Smooth muscle cell (in vitro differentiated cells): ENCODE data around the gene MCTP1. TPM values are rescaled to one million over a fixed set of nuclear protein-coding genes. Genes with fewer than 3 reads are reported as not detected.
"Not testable (repeated sequence)": the region's sequence is repeated elsewhere in the genome, so short reads cannot be mapped to it uniquely, and the experiment has no call there.

Experiments used
- DNase-seq: peaks from one replicate; lab custom pipeline; 2025; ENCODE audit not compliant: unreplicated experiment; lab: John Stamatoyannopoulos, UW
- H2AFZ ChIP-seq: fragments of 200-600 bp; sonication (generic); 2 replicates; pipeline ENCODE4 v1.6.0; 2016; ENCODE audit warnings: antibody characterized with exemption, low read depth, mild to moderate bottlenecking
- H3F3A ChIP-seq: fragments of 200-600 bp; sonication (generic); 2 replicates; pipeline ENCODE4 v1.6.0; 2017; ENCODE audit warnings: antibody characterized with exemption, low read depth
- H3K27ac ChIP-seq: fragments of 200-600 bp; sonication (generic); 2 replicates; pipeline ENCODE4 v1.5.1; 2016; ENCODE audit warnings: low read depth, mild to moderate bottlenecking
- H3K27me3 ChIP-seq: fragments of 200-600 bp; sonication (generic); 2 replicates; pipeline ENCODE4 v1.6.1; 2016; ENCODE audit warnings: low read depth, mild to moderate bottlenecking
- H3K36me3 ChIP-seq: fragments of 200-600 bp; sonication (generic); 2 replicates; pipeline ENCODE4 v1.5.1; 2016; ENCODE audit warnings: low read depth
- H3K4me1 ChIP-seq: fragments of 200-600 bp; sonication (generic); 2 replicates; pipeline ENCODE4 v1.5.1; 2016; ENCODE audit warnings: low read depth
- H3K4me2 ChIP-seq: fragments of 200-600 bp; sonication (generic); 2 replicates; pipeline ENCODE4 v1.6.0; 2016; ENCODE audit warnings: mild to moderate bottlenecking
- H3K4me3 ChIP-seq: fragments of 200-600 bp; sonication (generic); 2 replicates; pipeline ENCODE4 v1.5.1; 2016; ENCODE audit warnings: mild to moderate bottlenecking
- H3K79me2 ChIP-seq: fragments of 200-600 bp; sonication (generic); 2 replicates; pipeline ENCODE4 v1.6.0; 2016; ENCODE audit warnings: low read depth, mild to moderate bottlenecking
- H3K9ac ChIP-seq: fragments of 200-600 bp; sonication (generic); 2 replicates; pipeline ENCODE4 v1.6.0; 2016; ENCODE audit warnings: low read depth
- H3K9me3 ChIP-seq: fragments of 200-600 bp; sonication (generic); replicated peaks from 2 replicates; pipeline ENCODE4 v1.5.1; 2016; ENCODE audit warnings: low read depth
- H4K20me1 ChIP-seq: fragments of 200-600 bp; sonication (generic); 2 replicates; pipeline ENCODE4 v1.6.0; 2016; ENCODE audit warnings: low read depth
- CTCF ChIP-seq: fragments of 200-600 bp; sonication (generic); IDR thresholded peaks from 2 replicates; pipeline ENCODE4 v1.5.1; 2017; ENCODE audit warnings: borderline replicate concordance, mild to moderate bottlenecking, antibody characterized with exemption; ENCODE audit not compliant: insufficient read depth, poor library complexity, severe bottlenecking
- WGBS: methylation state at CpG from one replicate; pipeline ENCODE4 v1.1.7; 2016; ENCODE audit warnings: low lambda C conversion rate; 5-methylcytosine and 5-hydroxymethylcytosine counted together
- polyA plus RNA-seq: library from polyadenylated mRNA; unstranded; fragments of >200 nt; fragmentation: Nextera tagmentation; extraction: Ambion mirVana; gene quantifications from 2 replicates; pipeline ENCODE4 v1.2.1, GENCODE V29; 2016
- total RNA-seq: library from RNA; depleted of rRNA; stranded (reverse); fragments of >200 nt; gene quantifications from 2 replicates; pipeline ENCODE4 v1.2.3, GENCODE V29; 2014

MCTP1 gene
- total and polyA plus RNA-seq, 2 experiments from 2014 or later = 1.1 to 4.8 TPM

- no peak for DNase-seq
- 37% methylated on average over 4 of the region's 4 CpGs for WGBS
- Histone ChIP-seq H3K36me3 (no peaks in the 10 kb centered on the region), H3K27me3 (no peaks in the 10 kb centered on the region), H3K79me2 (no peaks in the 10 kb centered on the region), H3K4me3 (no peak overlapping the region), H3K4me1 (no peaks in the 10 kb centered on the region), H3K4me2 (peak overlapping the region; percentile 8), H3F3A (no peaks in the 10 kb centered on the region), H4K20me1 (no peaks in the 10 kb centered on the region), H3K9ac (no peak overlapping the region), H2AFZ (peak overlapping the region; percentile 63), H3K9me3 (no peaks in the 10 kb centered on the region), H3K27ac (no peak overlapping the region)
- no peak for TF ChIP-seq CTCF
Measured at GRCh38 chr5:95151694-95152093, 133.2 kb downstream of the MCTP1 start.

- no peak overlapping the region for H3K27ac ChIP-seq
- H3K27me3 ChIP-seq = no peaks in the 10 kb centered on the region
- no peak overlapping the region for H3K4me2 ChIP-seq
- no peak overlapping the region for H3K4me3 ChIP-seq
- no peaks in the 10 kb centered on the region for H3K4me1 ChIP-seq
- 88% methylated on average over 4 of the region's 4 CpGs for WGBS
- no peaks in the 10 kb centered on the region for H4K20me1 ChIP-seq
- no peaks in the 10 kb centered on the region for H3K79me2 ChIP-seq
- H3K36me3 ChIP-seq = no peaks in the 10 kb centered on the region
- no peak overlapping the region for H2AFZ ChIP-seq
- TF ChIP-seq CTCF = no peak
- no peak overlapping the region for H3K9ac ChIP-seq
- H3K9me3 ChIP-seq = no peaks in the 10 kb centered on the region
- no peaks in the 10 kb centered on the region for H3F3A ChIP-seq
- no peak for DNase-seq
Measured at GRCh38 chr5:95149387-95149786, 135.5 kb downstream of the MCTP1 start.

- no peak overlapping the region for H3K9ac ChIP-seq
- H3K4me2 ChIP-seq = no peak overlapping the region
- no peak for DNase-seq
- no peaks in the 10 kb centered on the region for H3F3A ChIP-seq
- no peak overlapping the region for H3K27ac ChIP-seq
- no peaks in the 10 kb centered on the region for H3K36me3 ChIP-seq
- no peak for TF ChIP-seq CTCF
- no peaks in the 10 kb centered on the region for H3K27me3 ChIP-seq
- no peaks in the 10 kb centered on the region for H3K79me2 ChIP-seq
- no peaks in the 10 kb centered on the region for H3K9me3 ChIP-seq
- no peaks in the 10 kb centered on the region for H3K4me1 ChIP-seq
- H3K4me3 ChIP-seq = no peak overlapping the region
- no peak overlapping the region for H2AFZ ChIP-seq
- no peaks in the 10 kb centered on the region for H4K20me1 ChIP-seq
Measured at GRCh38 chr5:95148453-95148852, 136.4 kb downstream of the MCTP1 start.

GRCh38 chr5:95143858-95144257, 141.0 kb downstream of the MCTP1 start:
- DNase-seq, H3K27me3 ChIP-seq, H3K9ac ChIP-seq, H3K4me3 ChIP-seq, H3K27ac ChIP-seq, H3F3A ChIP-seq, H2AFZ ChIP-seq, H3K4me2 ChIP-seq, H3K4me1 ChIP-seq, H3K79me2 ChIP-seq, H3K36me3 ChIP-seq, H3K9me3 ChIP-seq, H4K20me1 ChIP-seq: not testable (repeated sequence)
- 88% methylated on average over 2 of the region's 2 CpGs for WGBS
